NCI-H2196 (cell line): ENCODE results near the gene THRA.

Source experiments
- DNase-seq: peaks from one replicate; lab custom pipeline; 2025; ENCODE audit not compliant: unreplicated experiment; lab: John Stamatoyannopoulos, UW

Gene THRA

GRCh38 chr17:40062329-40063186 lies at the start of gene THRA:
TSS of gene THRA (plus strand) at chr17:40062965. CDS start at chr17:40074489, 11,524 bp downstream.
- DNase-seq, result peak; percentile 27

- DNase-seq, result no peak
Observed at GRCh38 chr17:40014375-40014980, 48.3 kb upstream of the THRA start.

DNA sequence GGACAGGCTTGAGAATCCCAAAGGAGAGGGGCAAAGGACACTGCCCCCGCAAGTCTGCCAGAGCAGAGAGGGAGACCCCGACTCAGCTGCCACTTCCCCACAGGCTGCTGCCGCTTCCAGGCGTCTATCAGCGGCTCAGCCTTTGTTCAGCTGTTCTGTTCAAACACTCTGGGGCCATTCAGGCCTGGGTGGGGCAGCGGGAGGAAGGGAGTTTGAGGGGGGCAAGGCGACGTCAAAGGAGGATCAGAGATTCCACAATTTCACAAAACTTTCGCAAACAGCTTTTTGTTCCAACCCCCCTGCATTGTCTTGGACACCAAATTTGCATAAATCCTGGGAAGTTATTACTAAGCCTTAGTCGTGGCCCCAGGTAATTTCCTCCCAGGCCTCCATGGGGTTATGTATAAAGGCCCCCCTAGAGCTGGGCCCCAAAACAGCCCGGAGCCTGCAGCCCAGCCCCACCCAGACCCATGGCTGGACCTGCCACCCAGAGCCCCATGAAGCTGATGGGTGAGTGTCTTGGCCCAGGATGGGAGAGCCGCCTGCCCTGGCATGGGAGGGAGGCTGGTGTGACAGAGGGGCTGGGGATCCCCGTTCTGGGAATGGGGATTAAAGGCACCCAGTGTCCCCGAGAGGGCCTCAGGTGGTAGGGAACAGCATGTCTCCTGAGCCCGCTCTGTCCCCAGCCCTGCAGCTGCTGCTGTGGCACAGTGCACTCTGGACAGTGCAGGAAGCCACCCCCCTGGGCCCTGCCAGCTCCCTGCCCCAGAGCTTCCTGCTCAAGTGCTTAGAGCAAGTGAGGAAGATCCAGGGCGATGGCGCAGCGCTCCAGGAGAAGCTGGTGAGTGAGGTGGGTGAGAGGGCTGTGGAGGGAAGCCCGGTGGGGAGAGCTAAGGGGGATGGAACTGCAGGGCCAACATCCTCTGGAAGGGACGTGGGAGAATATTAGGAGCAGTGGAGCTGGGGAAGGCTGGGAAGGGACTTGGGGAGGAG lies 47.5 kb upstream of the THRA start, which contains the start of gene CSF3:
Gene CSF3 (plus strand): TSS at position 436 of the 993 bp plus-strand sequence. CDS start 35 bp downstream, at position 471.
- DNase-seq, result no peak

GRCh38 chr17:40015998-40016985 lies 46.5 kb upstream of the THRA start:
- DNase-seq, result no peak

- no peak for DNase-seq
Observed at GRCh38 chr17:40017422-40018080, 45.2 kb upstream of the THRA start.

DNA sequence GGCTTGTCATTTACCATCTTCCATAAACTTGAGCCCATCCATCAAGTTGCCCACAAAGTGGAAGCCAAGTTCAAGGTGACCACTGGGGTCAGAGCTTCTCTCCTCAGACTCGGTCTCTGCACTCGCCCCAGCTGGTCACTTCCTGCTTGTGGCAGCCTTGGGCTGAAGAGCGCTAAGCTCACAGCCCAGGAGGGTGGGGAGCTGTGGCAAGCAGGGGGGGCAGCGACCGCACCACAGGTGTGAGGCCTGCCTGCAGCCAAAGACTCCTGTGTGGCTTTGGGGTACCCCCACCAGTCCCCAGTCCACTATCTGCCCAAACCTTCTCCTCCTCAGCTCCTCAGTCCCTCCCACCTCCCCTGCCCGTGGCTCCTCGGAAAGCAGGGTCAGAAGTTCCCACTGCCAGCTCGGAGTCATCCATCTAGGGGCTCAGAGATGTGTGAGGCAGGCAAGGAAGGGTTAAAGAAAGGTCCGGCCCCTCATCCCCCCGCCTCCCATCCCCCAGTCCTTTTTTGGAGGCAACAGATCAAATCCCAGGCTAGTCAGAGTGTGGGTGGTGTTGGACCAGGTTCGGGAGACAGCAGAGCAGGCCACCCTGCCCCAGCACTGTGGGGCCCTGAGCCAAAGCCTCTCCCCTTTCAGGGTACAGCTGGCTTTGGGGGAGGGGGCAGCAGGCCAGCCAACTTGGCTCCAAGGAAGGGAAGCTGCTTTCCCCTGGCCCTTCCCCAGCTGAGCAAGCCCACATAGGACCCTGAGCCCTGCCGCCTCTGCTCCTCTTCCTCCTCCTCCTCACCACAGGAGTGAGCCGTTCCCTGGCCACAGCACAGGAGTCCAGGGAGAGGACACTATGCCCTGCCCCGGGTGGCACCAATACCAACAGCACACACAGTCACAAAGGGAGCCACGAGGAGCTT lies 44.3 kb upstream of the THRA start:
- DNase-seq, result no peak

DNA sequence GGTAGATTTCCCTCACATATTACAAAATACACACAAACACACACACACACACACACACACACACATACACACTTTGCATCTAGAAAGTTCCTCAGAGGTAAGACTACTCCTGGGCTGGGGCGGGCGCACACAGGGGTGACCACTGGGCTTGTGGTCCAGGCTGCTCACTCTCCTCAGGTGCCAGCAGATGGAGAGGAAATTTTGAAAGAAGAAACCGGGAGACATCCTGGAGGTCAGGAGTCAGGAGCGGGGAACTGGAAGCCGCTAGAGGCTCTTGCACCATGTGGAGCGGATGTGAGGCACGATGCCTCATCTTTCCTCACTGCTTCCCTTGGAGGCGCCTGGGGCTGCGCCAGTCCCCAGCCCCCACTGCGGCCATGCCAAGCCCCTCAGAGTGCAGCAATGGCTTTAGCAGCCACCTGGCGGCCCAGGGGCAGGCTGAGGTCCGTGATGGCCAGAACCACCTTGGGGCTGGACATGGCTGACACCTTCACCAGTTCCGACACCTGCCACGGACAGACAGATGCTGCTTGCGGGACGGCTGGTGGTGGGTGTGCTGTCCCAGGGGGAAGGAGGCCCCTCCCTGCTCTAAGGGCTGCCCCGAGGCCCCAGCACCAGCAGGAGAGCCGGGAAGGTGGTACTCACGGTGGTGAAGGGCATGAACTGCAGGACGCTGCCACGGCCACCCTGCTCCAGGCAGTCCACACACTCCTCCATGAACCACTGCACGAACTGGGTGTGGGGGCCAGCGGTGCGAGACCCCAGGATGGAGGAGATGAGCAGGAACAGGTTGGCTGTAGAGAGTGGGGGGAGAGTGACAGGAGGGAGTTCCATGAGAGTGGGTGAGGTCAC lies 43.4 kb upstream of the THRA start:
- DNase-seq, result no peak

DNA sequence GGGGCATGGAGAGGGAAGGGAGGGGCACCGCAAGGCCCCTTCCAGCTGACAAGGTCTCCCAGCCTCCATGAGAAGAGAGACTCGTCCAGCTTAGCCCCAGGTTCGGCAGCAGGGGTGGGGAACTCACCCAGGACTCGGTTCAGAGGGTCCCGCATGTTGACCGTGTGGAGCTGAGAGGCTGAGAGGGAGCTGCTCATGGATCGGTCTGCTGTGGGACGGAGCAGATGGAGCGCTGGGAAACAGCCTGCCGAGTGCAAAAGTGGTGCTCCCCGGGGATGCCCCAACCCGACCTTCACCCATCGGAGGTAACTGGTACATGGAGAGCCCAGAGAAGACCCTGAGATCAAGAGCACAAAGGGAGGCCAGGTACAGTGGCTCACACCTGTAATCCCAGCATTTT lies 42.6 kb upstream of the THRA start:
- DNase-seq, result no peak

GRCh38 chr17:40021451-40021971 lies 41.3 kb upstream of the THRA start:
- DNase-seq, result no peak

DNA sequence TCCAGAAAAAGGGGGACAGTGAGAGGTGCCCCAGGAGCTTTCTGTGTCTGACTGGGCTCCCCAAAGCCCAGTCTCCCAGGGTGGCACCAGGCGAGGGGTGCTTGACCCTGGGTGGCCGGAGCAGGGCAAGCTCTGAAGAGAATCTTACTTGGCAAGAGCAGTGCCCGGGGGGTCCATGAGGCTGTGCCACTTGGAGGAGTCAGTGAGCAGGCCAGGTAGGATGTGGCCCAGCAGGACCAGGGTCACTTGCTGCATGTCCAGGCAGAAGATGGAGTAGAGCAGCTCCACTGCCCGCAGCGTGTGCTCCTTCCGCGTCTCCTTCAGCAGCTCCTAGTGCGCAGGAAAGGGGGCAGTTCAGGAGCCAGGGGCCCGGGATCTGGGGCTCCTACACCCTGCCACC lies 40.3 kb upstream of the THRA start:
- no peak for DNase-seq

DNA sequence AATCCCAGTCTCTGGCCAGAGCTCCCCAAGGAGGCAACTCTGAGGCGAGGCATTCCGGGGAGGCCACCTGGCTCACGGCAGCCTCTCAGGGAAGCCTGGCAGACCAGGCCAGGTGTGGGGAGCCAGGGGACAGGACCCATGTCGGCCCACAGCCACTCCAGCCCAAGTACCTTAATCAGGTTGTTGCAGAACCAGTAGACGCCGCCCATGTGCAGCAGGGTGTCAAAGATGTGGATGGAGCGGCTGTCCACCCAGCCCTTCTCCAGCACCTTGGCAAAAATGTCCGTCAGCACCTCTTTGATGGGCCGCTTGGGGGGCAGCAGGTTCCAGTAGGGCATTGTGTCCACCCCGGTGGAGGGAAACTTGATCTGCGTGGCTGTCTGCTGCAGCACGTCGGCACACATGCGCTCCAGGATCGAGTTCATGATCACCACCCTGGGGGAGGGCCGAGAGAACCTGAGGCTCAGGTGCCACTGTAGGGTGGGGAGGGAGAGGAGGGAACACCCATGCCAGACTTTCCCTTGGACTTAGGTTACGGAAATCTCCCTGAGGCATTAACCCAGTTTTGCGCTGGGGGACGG lies 39.7 kb upstream of the THRA start:
- peak; percentile 66 for DNase-seq

DNA sequence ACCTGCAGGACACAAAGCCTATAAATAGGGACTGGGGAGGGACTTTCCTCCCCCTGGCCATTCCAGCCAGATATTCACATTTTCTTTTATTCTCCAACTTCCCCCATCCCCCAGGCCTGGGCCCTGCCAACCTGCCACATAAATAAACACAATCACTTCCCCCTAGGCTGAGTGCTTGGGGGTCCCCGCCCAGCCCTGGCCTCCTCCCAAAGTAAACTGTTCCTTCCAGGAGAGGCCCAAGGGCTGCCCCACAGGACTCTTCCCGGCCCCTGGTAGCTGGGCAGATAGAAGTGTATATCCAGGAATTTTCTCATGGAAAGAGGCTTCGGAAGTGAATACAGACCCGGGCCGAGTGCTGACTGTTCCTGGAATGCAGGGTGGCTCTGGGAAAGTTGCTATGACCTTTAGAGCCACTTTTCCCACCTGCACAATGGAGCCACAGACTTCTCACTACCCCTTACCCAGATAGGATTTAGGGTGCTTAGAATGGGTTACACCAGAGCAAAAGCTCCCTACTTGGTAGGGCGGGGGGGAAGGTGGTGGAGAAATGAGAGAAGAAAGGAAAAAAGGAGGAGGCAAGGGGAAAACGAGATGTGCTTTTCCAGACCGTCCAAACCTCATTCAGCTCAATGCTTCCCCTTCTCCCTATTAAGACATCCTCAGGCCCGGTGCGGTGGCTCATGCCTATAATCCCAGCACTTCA lies 39.0 kb upstream of the THRA start:
- peak; percentile 66 for DNase-seq

- DNase-seq, result no peak
Observed at GRCh38 chr17:40024901-40025300, 37.9 kb upstream of the THRA start.

DNA sequence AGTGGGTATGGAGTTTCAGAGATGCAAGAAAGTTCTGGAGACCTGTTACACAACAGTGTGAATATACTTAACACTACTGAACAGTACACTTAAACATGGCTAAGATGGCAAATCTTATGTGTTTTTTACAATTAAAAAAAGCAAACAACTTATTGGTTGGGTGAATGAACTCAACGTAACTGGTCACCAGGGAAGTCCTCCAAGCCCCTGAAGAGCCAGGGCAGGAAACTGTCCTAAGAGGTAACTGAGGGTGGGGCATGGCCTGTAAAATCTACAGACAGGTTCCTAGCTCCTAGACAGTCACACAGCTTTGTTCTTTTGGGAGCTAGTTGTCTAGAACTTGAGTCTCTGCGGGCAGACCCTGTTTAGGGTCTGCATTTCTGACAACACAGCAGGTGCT lies 37.2 kb upstream of the THRA start:
- no peak for DNase-seq

GRCh38 chr17:40025991-40026815 lies 36.6 kb upstream of the THRA start:
- peak; percentile 51 for DNase-seq
